GM18519 (cell line): ENCODE measurements around the gene STARD13.
A peak's percentile ranks its signal among the peaks of the same experiment; 100 is the strongest.

Experiments
- ATAC-seq: cut with Tn5 transposase; IDR thresholded peaks from one replicate; pipeline ENCODE4 v1.9.1; 2021; ENCODE audit warnings: mild to moderate bottlenecking, moderate library complexity; ENCODE audit not compliant: unreplicated experiment, low FRiP score

Gene STARD13

GRCh38 chr13:33129094-33129832 lies 156.3 kb downstream of the STARD13 start:
- no peak for ATAC-seq

DNA sequence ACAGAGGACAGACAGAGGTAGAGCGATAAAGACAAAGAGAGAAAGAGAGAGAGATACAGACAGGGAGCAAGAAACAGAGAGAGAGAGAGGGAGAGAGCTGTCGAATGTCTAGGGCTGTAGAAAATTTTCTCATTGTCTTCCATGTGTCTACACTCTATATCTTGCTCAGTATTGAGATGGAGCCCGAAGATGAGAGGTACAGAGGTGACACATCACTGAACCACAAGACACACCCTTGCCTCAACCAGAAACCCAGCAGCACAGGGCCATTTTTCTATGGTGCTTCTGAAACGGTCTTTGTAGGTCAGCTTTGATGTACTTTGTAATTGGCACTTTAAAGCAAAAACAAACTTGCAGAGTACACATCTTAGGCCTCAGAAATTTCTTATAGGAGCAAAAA lies 157.4 kb downstream of the STARD13 start:
- ATAC-seq, result no peak

- ATAC-seq, result no peak
These were observed 158.5 kb downstream of the STARD13 start for GRCh38 chr13:33127009-33127551.

DNA sequence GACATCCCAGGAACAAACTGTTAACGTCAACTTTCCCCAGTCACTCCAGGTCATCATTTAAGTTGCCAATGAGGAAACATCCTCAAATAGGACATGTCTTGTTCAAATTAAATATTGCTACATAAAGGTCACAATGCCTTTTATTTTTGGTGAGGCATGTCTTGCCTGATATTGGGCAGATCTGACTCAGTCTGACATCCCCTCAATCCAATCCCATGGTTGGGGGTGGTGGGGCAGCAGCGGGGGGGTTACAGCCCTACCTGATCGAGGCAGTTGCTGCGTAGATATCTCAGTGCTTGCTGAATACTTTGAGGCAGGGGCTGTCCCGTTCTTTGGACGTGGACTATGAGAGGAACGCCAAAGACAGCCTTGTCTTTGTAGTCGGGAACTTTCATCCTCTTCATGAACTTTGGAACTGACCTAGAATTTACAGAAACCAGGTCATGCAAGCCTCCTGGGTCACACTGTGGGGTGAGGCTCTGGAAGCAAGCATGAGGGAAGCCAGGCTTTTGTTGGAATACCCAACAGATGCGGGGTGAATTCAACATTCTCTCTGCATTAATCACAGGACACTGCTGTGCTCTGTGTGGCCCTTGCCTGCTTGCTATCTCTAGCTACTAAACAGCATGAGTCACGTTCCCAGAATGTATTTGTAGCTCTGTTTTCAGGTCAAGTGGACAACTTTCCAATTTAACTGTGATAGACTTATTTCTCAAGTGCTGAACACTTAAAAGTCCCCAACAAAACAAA lies 159.6 kb downstream of the STARD13 start:
- ATAC-seq, result no peak

- no peak for ATAC-seq
These were observed 162.3 kb downstream of the STARD13 start for GRCh38 chr13:33123066-33123859.

- ATAC-seq, result no peak
These were observed 165.6 kb downstream of the STARD13 start for GRCh38 chr13:33119856-33120543.

GRCh38 chr13:33119022-33119781 lies 166.4 kb downstream of the STARD13 start:
- no peak for ATAC-seq

GRCh38 chr13:33116321-33117010 lies 169.1 kb downstream of the STARD13 start:
- ATAC-seq, result no peak

GRCh38 chr13:33115274-33115673 lies 170.3 kb downstream of the STARD13 start:
- ATAC-seq, result no peak

- ATAC-seq, result no peak
These were observed 171.4 kb downstream of the STARD13 start for GRCh38 chr13:33114146-33114545.

DNA sequence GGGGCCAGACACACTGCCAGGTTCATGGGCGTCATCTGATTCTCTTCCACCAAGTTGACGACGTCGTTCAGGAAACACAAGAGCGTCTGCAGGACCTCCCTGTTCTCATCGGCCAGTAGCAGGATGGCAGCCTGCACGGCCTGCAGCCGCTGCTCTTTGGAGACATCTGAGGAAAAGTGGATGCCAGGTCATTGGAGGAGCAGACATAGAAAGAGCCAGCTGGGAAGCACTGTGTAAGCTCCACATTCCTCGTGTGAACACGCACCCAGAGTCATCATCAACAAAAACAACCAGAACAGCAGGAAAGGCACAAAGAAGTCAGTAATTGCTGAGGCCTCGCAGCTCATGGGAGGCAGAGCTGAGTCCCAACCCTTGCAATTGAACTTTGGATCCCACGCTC lies 172.8 kb downstream of the STARD13 start:
- ATAC-seq, result no peak

GRCh38 chr13:33111414-33112110 lies 174.0 kb downstream of the STARD13 start:
- ATAC-seq, result no peak

DNA sequence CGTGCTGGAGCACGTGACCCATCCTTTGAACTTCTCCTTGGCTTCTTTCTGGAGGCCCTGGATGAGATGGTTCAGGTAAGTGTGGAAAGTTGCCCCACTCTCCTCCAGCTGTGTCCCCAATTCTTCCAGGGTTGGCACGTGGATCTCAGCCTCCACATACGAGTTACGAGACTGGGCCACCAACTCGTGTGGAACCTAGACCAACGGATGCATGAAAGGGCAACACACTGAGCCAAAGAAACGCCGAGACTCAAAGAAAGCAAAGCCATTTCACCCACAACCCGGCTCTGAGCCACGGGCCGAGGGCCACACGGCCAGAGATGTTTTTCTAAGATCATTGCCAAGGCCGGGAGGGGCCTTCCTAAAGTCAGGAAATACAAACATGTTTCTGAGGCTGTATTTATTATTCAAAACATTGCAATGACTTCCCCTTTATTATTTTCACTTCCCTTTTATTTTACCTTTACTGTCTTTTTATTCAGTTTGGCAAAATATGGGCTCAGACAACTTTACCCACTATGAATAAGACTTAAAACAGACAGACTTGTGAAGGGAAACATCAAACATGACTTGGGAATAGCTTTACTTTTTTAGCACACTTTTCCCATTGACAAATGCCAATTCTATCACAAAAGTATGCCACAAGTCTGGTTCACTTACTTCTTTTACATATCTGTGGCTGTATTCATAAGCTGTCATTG lies 174.7 kb downstream of the STARD13 start:
- peak; percentile 39 for ATAC-seq

GRCh38 chr13:33110386-33110712 lies 175.2 kb downstream of the STARD13 start:
- ATAC-seq, result no peak

GRCh38 chr13:33109801-33110200 lies 175.8 kb downstream of the STARD13 start:
- ATAC-seq, result peak; percentile 31

DNA sequence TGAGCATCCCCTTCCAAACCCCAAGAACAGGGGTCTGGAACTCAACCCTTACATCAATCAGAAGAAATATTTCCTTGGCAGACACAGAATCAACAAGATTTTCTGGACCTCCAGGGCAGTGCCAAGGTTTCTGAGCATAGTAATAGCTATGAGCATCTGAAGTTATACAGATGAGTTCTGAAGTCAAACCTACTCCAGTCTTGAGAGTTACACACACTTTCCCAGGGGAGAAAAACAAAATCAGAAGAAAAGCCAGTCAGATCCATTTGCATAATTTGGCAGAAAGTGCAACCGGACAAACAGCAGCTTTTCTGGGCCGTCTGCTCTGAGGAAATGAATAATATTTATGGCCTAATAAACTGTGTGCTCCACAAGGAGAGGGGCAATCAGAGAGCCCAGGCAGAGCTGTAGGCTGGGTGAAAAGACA lies 176.3 kb downstream of the STARD13 start:
- ATAC-seq, result no peak

- ATAC-seq, result no peak
These were observed 176.9 kb downstream of the STARD13 start for GRCh38 chr13:33108620-33109019.

- no peak for ATAC-seq
These were observed 178.2 kb downstream of the STARD13 start for GRCh38 chr13:33107361-33107760.
